KG1 (cell line): ENCODE measurements around the gene TRIP12.
"Not testable (repeated sequence)": the region's sequence is repeated elsewhere in the genome, so short reads cannot be mapped to it uniquely, and the experiment has no call there.

Experiments used
- DNase-seq: peaks from one replicate; lab custom pipeline; 2025; lab: John Stamatoyannopoulos, UW

Gene TRIP12

DNA sequence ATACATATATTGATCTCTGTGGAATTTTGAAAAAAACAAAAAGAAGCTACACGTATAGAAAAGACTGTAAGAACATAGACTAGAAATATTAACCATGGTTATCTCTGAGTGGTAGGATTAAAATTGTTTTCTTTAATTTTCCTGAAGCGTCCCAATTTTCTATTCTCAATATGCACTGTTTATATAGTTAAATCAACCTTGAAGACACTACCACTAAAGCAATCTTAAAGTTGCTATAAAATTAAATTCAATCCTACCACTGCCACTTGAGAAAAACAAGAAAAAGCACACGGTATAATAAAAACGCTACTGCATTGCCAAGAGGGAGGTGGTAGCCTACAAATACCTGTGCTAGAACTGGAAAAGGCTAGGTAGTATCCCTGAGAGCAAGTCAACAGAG is 47.2 kb downstream of the TRIP12 start:
- no peak for DNase-seq

DNA sequence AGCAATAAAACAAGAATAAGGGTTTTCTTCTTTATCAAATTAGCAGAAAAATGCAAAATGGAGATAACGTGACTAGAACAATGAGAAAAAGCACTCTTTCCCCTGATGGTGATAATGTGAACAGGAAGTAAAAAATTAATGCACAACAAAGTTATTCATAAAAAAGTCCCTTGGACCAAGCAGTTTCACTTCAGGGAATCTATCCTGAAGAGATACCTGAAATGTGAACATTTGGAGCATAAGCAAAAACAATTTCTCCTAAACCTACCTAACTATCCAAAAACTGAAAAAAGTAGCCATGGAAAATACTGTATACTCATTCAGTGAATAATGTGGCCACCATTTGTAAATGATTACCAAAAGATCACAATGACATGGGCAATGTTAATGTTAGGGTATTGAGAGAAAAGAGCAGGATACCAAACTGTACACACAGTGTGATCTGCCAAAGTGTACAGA is 48.7 kb downstream of the TRIP12 start:
- DNase-seq = no peak

DNA sequence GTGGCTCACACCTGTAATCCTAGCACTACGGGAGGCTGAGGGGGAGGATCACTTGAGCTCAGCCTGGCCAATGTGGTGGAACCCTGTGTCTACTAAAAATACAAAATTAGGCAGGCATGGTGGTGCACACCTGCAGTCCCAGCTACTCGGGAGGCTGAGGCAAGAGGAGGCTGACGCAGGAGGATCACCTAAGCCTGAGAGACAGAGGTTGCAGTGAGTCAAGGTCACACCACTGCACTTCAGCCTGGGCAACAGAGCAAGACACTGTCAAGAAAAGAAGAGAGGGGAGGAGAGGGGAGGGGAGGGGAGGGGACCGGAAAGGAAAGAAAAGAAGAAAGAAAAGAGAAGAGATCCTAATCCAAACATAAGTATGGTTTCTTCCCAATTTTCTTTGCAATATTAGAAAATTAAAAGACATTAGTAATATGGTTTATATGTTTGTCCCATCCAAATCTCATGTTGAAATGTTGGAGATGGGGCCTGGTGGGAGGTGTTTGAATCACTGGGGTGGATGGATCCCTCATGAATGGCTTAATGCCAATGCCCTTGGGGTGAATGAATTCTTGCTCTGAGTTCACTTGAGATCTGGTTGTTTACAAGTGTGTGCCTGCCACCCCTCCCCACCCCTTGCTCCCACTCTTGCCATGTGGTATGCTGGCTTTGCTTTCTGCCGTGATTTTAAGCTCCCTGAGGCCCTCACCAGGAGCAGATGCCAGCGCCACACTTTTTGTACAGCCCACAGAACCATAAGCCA is 50.7 kb downstream of the TRIP12 start:
- no peak for DNase-seq

DNA sequence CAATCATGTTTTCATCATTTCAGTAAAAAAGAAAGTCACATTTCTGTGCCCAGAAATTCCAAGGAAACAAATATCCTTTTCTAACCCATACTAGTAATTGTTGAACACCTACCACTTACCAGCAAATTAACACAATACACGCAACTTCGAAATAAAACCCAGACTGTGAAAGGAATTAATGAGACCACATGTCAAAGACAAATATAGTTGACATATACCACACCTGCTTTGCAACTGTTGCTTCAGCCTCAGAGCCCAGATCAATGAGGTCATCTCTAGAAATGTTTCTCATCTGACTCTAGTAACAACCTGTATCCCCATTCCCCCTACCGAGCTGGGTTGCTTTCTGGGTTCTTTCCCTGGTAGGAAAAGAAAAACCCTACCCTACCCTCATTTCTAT is 52.6 kb downstream of the TRIP12 start:
- DNase-seq = no peak

DNA sequence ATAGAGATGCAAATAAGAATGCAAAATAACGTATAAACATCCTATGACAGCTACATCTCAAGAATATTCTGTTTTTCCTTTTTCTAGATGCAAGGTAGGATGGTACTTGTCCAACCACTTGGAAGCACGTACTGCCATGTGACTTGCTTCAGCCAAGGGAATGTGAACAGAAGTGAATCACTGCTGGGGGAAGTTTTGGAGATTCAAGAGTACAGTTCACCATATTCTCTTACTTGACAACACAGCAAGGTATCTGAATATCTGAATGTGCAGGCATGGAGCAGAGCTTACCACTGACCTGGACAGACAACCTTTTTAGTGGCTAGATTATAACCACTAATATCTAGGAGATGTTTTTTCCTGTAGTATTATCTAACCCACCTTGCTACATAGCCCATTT is 53.0 kb downstream of the TRIP12 start:
- no peak for DNase-seq

DNA sequence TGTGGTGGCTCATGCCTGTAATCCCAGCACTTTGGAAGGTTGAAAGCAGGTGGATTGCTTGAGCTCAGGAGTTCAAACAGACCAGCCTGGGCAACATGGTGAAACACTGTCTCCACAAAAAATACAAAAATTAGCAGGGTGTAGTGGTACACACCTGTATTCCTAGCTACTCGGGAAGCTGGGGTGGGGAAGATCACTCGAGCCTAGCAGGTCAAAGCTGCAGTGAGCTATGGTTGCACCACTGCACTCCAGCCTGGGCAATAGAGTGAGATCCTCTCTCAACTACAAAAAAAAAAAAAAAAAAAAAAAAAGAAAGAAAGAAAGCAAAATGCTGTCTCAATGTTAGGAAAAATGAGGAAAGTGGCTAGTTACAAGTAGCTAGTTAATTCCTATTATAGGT is 56.8 kb downstream of the TRIP12 start:
- no peak for DNase-seq

DNA sequence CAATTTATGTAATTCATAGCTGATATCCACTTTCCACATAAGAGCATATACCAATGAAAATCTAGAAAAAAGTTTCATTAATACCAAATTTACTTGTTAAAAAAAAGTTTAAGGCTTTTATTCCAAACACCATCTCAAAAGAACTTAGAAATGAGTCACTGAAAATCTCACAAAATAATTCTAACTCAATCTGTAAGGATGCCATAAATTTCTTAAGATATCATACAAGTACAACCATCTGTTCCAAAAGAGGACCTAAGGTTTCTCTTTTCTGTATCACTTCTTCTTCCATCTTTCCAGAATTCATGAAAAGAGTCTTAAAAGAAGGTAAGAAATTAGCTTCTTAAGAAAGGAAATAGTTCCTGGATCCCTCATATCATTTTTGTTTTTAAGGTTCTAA is 60.4 kb downstream of the TRIP12 start:
- DNase-seq = no peak

DNA sequence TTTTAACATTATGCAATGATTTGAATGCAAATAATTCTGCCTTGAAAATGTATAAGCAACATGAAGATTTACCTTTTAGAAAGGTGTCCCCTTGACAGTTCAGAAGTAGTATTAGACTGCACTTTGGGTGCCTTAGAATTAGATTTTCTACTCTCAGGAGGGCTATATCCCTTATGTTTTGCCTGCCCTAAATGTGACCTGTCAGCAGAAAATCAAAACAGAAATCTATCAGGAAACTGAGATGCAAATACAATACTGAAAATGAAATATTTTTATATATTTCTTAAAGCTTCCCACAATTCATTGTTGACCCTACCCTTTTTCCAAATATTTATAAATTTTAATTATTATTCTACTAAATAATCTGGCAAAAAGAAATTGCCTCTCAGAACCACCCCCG is 61.5 kb downstream of the TRIP12 start:
- DNase-seq = no peak

DNA sequence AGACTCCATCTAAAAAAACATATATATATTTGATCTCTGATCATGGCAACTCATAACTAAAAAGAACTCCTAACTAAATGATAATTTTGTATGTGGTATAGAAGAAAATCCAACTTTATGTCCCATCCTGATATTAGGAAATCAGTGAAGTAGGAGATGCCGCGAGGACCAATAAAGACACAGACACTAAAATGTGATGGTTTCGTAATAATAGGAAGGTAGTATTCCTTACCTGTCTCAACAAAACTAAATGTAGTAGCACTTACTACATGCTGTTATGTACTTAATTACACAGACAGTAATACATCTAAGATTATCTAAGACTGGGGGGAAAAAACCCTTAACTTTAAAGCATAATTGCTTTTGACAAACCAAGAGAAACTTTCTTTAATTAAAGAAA is 63.5 kb downstream of the TRIP12 start:
- no peak for DNase-seq

DNA sequence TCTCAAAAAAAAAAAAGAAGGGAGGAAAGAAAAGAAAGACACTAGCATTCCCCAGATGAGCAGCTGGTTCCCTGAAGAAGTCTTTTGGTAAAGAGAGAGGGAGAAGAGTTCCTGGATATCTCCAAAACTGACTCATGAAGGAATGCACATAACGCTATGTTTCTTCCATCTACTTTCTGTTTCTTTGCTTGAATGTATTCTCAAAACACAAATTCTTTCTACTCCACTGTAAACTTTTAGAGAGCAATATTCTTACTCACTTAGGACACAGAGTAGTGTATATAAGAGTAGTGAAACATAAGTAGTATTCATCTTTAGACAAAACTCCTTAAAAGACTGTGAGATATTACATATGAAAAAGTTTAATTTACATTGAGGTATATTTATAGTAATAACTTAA is 64.2 kb downstream of the TRIP12 start:
- DNase-seq = no peak

DNA sequence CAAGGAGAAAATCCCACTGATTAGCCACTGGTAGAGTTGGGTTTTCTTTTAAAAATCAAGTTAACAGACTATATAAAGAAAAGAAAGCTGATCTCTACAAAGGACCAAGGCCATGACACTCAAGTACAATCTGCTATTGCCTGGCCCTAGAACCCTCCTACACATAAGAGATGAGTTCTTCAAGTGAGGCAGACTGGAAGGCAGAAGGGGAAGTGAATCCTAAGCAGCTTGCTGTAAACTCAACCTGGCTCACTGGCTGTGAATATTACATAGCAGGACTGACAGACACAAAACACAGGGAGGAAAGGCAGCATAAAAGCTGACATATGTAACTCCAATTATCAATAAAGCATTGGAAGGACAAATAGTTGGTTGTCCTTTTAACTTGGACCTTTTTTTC is 65.4 kb downstream of the TRIP12 start:
- DNase-seq = no peak

DNA sequence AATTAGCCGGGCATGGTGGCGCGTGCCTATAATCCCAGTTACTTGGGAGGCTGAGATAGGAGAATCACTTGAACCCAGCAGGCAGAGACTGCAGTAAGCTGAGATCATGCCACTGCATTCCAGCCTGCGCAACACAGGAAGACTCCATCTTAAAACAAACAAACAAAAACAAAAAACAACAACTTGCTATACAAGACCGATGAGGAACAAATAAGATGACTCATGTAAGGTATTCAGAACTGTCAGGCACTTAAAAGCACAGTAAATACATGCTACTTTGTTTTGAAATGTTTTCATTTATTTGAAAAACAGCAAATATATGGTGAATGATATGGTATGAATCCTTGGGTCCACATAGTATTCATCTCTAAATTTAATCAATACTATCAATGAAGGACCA is 66.7 kb downstream of the TRIP12 start:
- DNase-seq = no peak

DNA sequence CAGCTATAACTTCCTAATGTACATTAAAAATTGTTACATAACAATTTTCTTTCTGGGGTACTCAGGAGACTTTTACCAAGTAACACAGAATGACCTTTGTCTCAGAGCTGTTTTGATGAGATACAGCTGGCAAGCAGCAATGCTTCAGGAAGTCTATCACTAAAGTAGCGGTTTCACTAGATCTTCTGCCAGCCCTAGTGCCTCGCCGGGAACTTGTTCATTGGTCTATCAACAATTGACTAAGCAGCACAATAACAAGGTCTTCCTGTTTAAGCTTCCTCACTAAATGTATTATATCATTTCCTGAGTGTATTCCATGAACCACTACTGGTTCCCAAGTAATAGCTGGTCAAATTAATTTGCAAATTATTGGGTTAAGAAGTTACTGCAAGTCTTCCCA is 69.2 kb downstream of the TRIP12 start:
- peak; percentile 15 for DNase-seq

DNA sequence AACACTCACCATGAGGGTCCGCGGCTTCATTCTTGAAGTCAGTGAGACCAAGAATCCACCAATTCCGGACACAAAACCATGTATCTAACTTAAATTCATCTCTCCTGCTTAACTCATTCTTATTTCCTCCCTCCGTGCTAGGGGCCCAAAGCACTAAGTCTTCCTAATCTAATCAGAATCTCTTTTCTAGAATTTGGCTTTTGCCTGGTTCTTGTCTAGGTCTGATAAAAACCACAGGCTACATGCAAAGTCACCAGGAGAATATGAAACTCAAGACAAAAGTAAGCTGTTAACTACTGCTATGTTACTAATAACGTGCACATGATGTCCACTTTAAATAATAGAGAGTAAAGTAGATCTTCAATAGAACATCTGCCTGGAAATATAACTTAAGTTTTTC is 69.9 kb downstream of the TRIP12 start:
- DNase-seq = no peak

DNA sequence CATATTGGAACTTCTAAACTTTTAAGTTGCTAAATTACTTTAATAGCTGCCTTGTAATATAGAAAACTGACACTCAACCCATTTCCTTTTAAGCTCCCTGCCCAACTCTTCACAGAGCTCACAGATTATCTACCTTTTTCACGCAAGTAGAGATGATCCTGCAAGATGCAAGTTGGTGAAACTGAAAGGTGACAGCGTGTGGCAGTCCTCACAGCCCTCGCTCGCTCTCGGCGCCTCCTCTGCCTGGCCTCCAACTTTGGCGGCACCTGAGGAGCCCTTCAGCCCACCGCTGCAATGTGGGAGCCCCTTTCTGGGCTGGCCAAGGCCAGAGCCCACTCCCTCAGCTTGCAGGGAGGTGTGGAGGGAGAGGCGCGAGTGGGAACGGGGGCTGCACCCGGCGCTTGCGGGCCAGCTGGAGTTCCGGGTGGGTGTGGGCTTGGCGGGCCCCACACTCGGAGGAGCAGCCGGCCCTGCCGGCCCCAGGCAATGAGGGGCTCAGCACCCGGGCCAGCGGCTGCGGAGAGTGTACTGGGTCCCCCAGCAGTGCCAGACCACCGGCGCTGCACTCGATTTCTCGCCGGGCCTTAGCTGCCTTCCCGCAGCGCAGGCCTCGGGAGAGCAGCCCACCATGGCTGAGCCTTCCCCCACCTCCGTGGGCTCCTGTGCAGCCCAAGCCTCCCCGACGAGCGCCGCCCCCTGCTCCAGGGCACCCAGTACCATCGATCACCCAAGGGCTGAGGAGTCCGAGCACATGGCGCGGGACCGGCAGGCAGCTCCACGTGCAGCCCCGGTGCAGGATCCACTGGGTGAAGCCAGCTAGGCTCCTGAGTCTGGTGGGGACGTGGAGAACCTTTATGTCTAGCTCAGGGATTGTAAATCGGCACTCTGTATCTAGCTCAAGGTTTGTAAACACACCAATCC is 71.2 kb downstream of the TRIP12 start:
- DNase-seq = not testable (repeated sequence)

DNA sequence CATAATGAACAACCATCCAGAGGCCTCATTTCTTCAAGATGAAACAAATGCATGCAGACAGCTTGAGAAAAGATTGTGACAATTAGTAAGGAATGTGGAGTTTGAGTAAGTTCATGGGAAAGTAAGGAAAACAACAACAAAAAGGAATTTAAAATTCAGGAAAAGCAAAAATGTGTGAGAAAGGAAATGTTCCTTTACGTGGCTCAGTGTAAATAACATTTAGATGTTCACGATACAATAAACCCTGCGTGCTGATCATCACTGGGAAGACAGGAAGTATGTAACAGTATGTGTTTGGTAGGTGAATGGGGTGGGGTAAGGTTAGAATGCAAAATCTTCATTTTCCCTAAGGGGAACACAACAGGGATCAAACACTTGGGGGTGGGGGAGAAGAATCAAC is 72.7 kb downstream of the TRIP12 start:
- no peak for DNase-seq

DNA sequence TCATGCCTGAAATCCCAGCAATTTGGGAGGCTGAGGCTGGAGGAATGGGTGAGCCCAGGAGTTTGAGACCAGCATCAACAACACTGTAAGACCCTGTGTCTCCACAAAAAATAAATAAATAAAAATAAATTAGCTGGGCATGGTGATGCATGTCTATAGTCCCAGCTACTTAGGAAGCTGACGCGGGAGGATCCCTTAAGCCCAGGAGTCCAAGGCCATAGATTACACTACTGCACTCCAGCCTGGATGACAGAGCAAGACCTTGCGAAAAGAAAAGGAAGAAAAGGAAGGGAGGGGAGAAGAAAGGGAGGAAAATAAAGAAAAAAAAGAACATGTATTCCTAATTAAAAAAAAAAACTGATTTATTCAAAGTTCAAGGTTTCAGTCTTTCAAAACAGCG is 78.2 kb downstream of the TRIP12 start:
- DNase-seq = no peak

DNA sequence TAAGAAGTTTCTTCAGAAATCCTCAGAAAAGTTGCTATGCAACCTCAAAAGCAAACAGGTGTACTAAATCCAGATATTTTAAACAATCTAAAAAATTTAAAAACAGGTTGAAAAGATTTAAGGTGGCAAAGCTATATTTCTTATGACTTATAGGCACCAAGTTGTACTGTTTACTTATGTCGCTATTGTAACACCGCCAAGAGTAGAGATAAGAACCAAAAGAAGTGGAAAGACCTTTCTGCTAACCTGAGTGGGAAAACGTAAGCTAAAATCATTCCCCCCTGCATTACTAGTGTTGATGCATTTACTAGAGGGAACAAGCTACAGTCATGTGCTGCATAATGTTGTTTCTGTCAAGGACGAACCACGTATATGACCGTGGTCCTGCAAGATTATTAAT is 83.1 kb downstream of the TRIP12 start:
- no peak for DNase-seq

DNA sequence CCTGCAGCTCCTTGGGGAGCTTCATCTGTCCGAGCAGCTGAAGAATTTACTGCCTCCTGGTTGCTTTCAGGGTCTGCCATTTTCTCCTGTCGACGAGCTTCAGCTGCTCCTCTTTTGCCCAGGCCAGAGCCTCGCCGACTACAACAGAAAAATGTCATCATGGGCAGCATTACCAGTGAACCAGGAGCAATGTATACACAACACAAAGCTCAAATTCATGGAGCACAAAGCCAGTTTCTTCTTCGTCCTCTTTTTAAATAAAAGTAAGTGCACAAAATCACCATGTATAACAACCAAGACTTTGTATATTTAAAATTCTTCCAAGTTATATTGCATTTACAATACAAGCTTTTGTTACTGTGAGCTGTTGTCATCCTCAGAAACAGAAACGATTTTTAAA is 85.0 kb downstream of the TRIP12 start:
- no peak for DNase-seq

DNA sequence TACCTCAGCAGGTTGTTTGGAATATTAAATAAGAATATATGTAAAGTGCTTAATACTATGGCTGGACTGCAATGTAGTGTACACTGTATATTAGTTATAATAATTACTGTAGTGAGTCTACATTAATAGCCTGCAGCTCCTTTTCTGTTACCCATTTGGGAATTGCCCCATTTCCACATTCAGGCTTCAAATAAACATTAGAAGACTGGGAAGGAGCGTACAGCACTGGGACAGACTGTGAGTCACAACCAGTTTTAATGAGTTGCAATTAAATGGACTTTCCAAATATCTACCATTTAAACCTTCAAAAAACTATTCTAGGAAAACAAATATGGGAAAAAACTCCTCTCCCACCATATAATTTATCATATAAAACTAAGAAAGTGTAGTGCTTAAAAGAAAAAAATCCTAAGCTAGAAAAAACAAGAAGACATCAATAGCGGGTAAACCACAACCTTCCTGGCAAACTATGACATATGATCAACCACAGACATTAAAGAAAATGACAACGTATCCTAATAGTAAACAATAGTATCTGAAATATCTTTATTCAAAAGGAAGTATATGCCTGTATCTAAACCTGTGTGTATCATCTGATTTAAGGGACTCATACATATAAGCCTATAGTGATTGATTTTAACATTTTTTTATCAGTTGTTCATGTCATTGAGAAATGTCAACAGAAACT is 86.1 kb downstream of the TRIP12 start:
- no peak for DNase-seq

DNA sequence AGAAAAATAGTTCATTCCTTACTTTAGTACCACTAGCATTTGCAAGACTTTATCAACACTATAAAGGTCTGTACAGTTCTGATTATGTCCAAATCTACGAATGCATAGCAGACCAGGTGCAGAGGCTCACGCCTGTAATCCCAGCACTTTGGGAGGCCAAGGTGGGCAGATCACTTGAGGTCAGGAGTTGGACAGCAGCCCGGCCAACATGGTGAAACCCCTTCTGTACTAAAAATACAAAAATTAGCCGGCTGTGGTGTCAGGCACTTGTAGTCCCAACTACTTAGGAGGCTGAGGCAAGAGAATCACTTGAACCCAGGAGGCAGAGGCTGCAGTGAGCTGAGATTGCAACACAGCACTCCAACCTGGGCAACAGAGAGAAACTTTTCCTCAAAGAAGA is 87.4 kb downstream of the TRIP12 start:
- not testable (repeated sequence) for DNase-seq

DNA sequence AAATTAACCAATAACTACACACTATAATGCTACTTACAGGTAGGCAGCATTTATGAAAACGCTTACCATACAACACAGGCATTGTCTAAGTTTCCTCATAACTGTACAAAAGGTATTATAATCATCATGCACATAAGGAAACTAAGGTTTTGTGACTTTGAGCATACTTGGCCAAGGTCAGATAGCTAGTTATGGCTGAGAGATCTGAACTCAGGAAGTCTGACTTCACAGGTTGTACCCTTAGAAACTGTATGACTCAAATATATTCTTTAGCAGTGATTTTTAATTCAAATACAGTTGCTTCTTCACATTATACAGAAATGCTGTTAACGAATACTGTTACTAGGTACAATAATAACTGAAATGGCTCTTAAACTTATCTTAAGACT is 89.3 kb downstream of the TRIP12 start:
- no peak for DNase-seq
